ENCODE measurements around the gene ERO1B.
"Not testable (repeated sequence)": the region's sequence is repeated elsewhere in the genome, so short reads cannot be mapped to it uniquely, and the experiment has no call there.

The ERO1B gene

GRCh38 chr1:236242568-236242967 lies 39.2 kb downstream of the ERO1B start:
- DNase-seq: no peak

- DNase-seq: no peak
Observed at GRCh38 chr1:236240675-236241074, 41.1 kb downstream of the ERO1B start.

GRCh38 chr1:236239092-236239585 lies 42.6 kb downstream of the ERO1B start:
- DNase-seq: no peak

GRCh38 chr1:236235116-236235515 lies 46.6 kb downstream of the ERO1B start:
- DNase-seq: no peak

GRCh38 chr1:236228411-236228810 lies 53.3 kb downstream of the ERO1B start:
- no peak for DNase-seq

GRCh38 chr1:236222632-236223031 lies 59.1 kb downstream of the ERO1B start:
- DNase-seq: no peak

GRCh38 chr1:236220473-236220872 lies 61.3 kb downstream of the ERO1B start:
- DNase-seq: no peak

GRCh38 chr1:236214761-236215160 lies 67.0 kb downstream of the ERO1B start:
- no peak for DNase-seq

GRCh38 chr1:236213534-236213933 lies 68.2 kb downstream of the ERO1B start:
- DNase-seq: no peak

- no peak for DNase-seq
Observed at GRCh38 chr1:236211815-236212214, 69.9 kb downstream of the ERO1B start.

GRCh38 chr1:236209713-236210112 lies 72.0 kb downstream of the ERO1B start:
- no peak for DNase-seq

GRCh38 chr1:236209185-236209584 lies 72.6 kb downstream of the ERO1B start:
- no peak for DNase-seq

- no peak for DNase-seq
Observed at GRCh38 chr1:236207569-236207968, 74.2 kb downstream of the ERO1B start.

GRCh38 chr1:236207121-236207520 lies 74.6 kb downstream of the ERO1B start:
- no peak for DNase-seq

GRCh38 chr1:236206548-236206947 lies 75.2 kb downstream of the ERO1B start:
- no peak for DNase-seq

GRCh38 chr1:236204656-236205055 lies 77.1 kb downstream of the ERO1B start:
- no peak for DNase-seq

- no peak for DNase-seq
Observed at GRCh38 chr1:236204039-236204438, 77.7 kb downstream of the ERO1B start.

- DNase-seq: no peak
Observed at GRCh38 chr1:236201786-236202185, 80.0 kb downstream of the ERO1B start.

GRCh38 chr1:236200925-236201324 lies 80.8 kb downstream of the ERO1B start:
- DNase-seq: no peak

- DNase-seq: no peak
Observed at GRCh38 chr1:236193184-236193583, 88.6 kb downstream of the ERO1B start.

GRCh38 chr1:236188084-236188483 lies 93.7 kb downstream of the ERO1B start:
- DNase-seq: not testable (repeated sequence)

- not testable (repeated sequence) for DNase-seq
Observed at GRCh38 chr1:236186471-236186870, 95.3 kb downstream of the ERO1B start.

GRCh38 chr1:236185687-236186086 lies 96.1 kb downstream of the ERO1B start:
- no peak for DNase-seq

- no peak for DNase-seq
Observed at GRCh38 chr1:236181059-236181458, 100.7 kb downstream of the ERO1B start.

GRCh38 chr1:236179634-236180033 lies 102.1 kb downstream of the ERO1B start:
- no peak for DNase-seq

All from CD4-positive, alpha-beta T cell treated with Interleukin-17A for 4 hours (primary cell).